Activated CD8-positive, alpha-beta memory T cell treated with anti-CD3 and anti-CD28 coated beads for 48 hours (primary cell): ENCODE data around the gene LOXHD1.

Source experiments
- DNase-seq, 3 experiments: peaks; one replicate each; pipeline ENCODE4 v3.0.0-alpha.2; 2020; ENCODE audit warnings: low read depth in 2 of 3, low spot score in 2 of 3

The LOXHD1 gene

GRCh38 chr18:46554406-46555080 is 102.5 kb downstream of the LOXHD1 start:
- DNase-seq = no peak

GRCh38 chr18:46550609-46551008 is 106.4 kb downstream of the LOXHD1 start:
- DNase-seq = no peak

GRCh38 chr18:46547520-46547919 is 109.5 kb downstream of the LOXHD1 start:
- no peak for DNase-seq

DNA sequence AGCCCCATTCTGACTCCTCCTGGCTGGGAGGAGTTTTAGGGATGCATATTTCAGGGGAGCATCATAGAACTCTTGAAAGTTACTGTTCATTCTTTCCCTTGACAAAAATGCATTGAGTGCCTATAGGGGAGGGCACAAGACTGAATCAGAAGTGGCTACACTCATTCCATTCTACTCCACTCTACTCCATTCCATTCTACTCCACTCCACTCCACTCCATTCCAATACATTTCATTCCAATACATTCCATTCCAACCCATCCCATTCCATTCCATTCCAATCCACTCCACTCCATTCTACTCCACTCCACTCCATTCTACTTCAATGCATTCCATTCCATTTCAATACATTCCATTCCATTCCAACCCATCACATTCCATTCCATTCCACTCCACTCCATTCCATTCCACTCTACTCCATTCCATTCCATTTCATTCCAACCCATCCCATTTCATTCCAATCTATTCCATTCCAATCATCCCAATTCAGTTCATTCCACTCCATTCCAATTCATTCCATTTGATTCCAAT is 110.8 kb downstream of the LOXHD1 start:
- DNase-seq = no peak

- DNase-seq = no peak
Observed at GRCh38 chr18:46542545-46542944, 114.5 kb downstream of the LOXHD1 start.

DNA sequence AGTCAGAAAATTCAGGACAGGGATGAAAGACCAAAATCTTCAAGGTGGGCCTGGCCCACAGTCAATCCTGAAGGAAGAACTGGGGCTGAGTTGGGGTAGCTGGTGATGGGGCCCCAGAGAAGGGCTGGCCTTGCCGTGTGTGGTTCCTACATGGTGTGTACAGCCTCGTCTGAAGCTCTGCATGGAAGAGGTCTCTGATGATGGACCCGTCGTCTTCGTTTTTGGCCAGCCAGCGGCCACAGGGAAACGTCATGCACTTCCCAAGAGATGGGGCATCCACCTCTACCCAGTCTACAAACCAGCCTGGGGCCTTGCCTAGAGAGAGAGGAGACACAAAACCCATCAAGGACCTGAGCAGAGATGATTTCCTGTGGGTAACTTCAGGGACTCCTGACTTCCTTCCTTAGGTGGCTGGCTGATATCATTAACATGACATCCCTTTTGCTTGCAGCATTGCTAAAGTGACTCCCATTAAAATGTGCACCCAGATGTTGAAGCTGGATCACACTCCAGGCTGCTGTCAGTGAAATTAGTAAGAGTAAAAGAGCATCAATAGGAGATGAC is 115.3 kb downstream of the LOXHD1 start:
- no peak for DNase-seq

GRCh38 chr18:46538376-46538775 is 118.6 kb downstream of the LOXHD1 start:
- no peak for DNase-seq

DNA sequence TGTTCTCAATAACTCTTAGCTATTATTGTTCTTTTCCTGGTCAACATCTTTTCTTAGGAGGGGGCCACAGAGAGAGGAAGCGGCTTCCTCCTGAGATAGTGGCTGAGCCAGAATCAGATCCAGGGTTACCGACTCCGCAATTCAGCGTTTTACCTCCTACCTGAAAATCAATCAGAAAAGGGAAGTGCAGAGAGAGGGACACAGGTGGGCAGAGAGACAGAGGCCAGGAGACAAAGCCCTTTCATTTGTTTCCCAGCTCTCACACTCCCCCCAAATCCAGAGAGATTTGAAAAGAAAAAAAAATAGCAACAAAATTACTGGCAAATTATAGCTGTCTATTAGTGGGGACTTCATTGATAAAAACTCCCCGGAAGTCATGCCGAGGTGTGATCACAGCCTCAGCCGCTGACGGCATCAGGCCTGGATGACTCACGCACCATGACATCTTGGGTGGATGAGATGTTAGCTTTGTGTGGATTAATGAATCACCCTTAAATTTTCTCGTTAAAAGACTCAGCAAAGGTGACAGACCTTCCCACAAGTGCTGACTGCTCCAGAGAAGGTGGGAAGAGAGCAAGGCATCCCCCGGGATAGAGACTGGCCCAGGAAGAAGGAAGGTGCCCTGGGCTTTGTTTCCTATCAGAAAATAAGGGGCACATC is 120.7 kb downstream of the LOXHD1 start:
- no peak for DNase-seq

DNA sequence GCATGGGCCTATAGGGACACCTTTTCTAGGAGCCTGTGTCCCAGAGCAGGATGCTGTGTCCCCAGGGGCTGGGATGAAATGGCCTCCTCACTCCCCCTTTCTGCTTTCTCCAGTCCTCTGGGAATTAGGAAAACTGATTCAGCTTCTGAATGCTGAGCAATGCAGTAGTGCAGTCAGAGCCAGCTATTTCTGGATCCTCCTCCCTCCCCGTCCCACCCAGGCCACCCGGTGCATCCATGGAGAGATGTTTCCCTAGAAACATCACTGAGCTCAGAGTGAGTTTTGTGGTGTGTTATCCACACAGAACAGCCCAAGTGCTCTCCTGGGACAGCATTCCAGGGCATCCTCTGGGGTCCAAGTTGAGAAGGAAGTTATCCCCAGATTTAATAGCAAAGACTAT is 125.5 kb downstream of the LOXHD1 start:
- no peak for DNase-seq

- DNase-seq = no peak
Observed at GRCh38 chr18:46528037-46528436, 129.0 kb downstream of the LOXHD1 start.

- no peak for DNase-seq
Observed at GRCh38 chr18:46519870-46520269, 137.2 kb downstream of the LOXHD1 start.

GRCh38 chr18:46518438-46518837 is 138.6 kb downstream of the LOXHD1 start:
- no peak for DNase-seq

DNA sequence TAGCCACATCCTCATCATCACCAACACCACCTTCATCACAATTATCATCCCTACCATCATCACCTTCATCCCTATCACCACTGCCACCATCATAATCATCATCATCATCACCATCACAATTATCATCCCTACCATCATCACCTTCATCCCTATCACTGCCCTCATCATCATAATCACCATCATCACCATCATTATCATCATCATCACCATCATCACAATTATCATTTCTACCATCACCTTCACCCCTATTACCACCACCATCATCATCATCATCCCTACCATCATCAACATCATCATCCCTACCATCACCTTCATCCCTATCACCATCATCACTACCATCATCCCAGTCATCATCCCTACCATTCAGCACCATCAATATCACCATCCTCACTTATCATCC is 140.5 kb downstream of the LOXHD1 start:
- no peak for DNase-seq

DNA sequence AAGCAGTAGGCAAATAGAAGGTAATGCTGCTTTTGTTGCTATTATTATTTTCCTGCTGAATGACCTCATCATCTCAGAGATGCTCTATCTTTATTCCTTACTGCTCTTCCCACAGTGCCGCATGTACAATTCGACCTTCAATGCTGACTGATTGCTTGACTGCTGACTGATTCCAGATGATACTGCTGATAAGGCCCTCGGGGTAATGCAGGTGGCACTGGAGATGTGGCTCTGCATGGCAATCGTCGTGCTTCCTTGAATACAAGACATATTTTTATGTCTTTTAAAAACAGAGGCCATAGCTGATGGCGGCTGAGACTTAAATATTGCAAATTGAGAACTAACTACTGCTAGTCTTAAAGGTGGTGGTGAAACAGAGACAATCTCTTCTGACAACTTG is 146.6 kb downstream of the LOXHD1 start:
- no peak for DNase-seq

DNA sequence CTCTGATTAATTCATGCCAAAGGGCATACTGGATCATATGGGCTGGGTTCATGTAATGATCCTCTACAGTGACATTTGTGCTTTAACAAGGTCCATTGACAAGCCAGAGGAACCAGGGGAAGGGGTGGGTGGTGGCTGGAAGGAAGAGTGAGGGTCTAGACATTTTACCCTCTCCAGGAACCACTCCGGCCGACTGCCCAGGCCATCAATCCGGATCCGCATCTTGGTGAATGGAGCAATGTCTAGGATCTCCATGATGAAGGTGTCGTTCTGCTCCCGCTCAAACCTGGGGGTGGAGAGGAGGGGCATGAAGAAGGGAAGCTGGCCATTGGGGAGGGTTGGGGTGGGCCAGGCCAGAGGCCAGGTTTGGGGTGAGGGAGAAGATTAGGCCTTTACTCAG is 147.5 kb downstream of the LOXHD1 start:
- DNase-seq = no peak

- no peak for DNase-seq
Observed at GRCh38 chr18:46506974-46507586, 149.9 kb downstream of the LOXHD1 start.

- DNase-seq = no peak
Observed at GRCh38 chr18:46502444-46502843, 154.6 kb downstream of the LOXHD1 start.

DNA sequence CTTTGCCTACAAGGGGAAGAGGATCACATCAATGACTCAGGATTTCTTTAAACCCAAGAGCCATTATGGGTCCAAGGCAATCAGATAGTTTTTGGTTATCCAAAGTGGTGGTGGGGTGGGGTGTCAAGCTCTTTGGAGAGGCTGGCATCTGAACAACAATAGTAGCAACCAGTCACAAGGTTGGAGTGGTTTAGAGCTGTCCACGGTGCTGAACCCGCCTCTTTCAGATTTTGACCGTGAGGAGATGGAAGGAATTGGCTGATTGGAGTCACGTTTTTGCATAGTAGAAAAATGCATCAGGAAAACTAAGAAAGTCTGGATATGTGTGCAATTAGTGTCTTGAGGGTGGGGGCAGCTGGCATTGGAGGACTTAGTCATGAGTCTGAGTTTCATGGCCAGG is 159.9 kb downstream of the LOXHD1 start:
- DNase-seq = peak in 1 of 3 experiments; percentile 0

- DNase-seq = no peak
Observed at GRCh38 chr18:46488471-46489213, 168.4 kb downstream of the LOXHD1 start.

- DNase-seq = no peak
Observed at GRCh38 chr18:46485675-46486194, 171.3 kb downstream of the LOXHD1 start.

DNA sequence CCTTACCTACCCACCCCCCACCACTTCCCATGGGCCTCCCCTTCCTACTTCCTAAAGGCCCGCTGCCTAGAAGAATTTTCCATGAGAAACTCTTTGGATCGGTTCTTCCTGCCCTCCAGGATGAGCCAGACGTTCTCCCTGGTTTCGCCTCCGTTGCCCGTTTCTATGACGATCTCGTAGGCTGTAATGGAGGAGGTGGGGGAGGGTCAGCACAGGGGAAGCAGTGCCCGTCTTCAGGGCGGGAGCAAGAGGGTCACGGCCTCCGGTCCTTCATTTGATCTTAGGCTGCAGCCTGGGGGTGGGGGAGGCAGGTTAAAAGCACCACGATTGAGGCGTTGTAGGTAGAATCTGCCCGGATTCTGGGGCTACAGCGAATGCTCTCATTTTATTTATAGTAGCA is 172.0 kb downstream of the LOXHD1 start:
- no peak for DNase-seq
